HCT116 (cell line): ENCODE data around the gene RPA4.

ENCODE experiments used
- ATF3 ChIP-seq: IDR thresholded peaks from 2 replicates; pipeline ENCODE4 v1.6.1; 2012
- CEBPB ChIP-seq: IDR thresholded peaks from 2 replicates; pipeline ENCODE4 v1.6.1; 2012; ENCODE audit warnings: low read depth
- CTCF ChIP-seq, 3 experiments: fragments of 200-600 bp in 1 of 3; sonication (generic) in 1 of 3; IDR thresholded peaks in 2 of 3; conservative IDR thresholded peaks in 1 of 3; 2 replicates each; pipeline ENCODE4 v1.5.1; 2012 to 2017; ENCODE audit warnings: low read depth in 2 of 3, low read length in 2 of 3, antibody characterized with exemption in 1 of 3, borderline replicate concordance in 1 of 3, control low read depth in 1 of 3, mild to moderate bottlenecking in 1 of 3, mixed read lengths in 1 of 3, mixed run types in 1 of 3, moderate library complexity in 1 of 3; ENCODE audit not compliant: insufficient read depth in 1 of 3
- EGR1 ChIP-seq: IDR thresholded peaks from 2 replicates; pipeline ENCODE4 v1.6.1; 2012; ENCODE audit warnings: low read depth
- ELF1 ChIP-seq: IDR thresholded peaks from 2 replicates; pipeline ENCODE4 v1.6.1; 2012; ENCODE audit warnings: low read depth, borderline replicate concordance
- EZH2 ChIP-seq: fragments of 200-600 bp; sonication (generic); IDR thresholded peaks from 2 replicates; pipeline ENCODE4 v1.6.1; 2017; ENCODE audit warnings: antibody characterized with exemption, mixed run types
- JUND ChIP-seq: IDR thresholded peaks from 2 replicates; pipeline ENCODE4 v1.6.1; 2012
- POLR2A ChIP-seq: IDR thresholded peaks from 2 replicates; pipeline ENCODE4 v1.7.0; 2011; ENCODE audit warnings: borderline replicate concordance; ENCODE audit not compliant: insufficient read depth, insufficient read length; ENCODE audit errors: extremely low read depth
- RAD21 ChIP-seq: IDR thresholded peaks from 2 replicates; pipeline ENCODE4 v1.6.1; 2012; ENCODE audit warnings: low read depth, mild to moderate bottlenecking
- REST ChIP-seq: IDR thresholded peaks from 2 replicates; pipeline ENCODE4 v1.6.1; 2012; ENCODE audit warnings: low read depth
- SRF ChIP-seq: IDR thresholded peaks from 2 replicates; pipeline ENCODE4 v1.6.1; 2012; ENCODE audit warnings: low read depth
- ZFX ChIP-seq: fragments of 450-650 bp; IDR thresholded peaks from 2 replicates; pipeline ENCODE4 v1.6.1; 2017
- ZNF274 ChIP-seq: fragments of 200-500 bp; sonication (Bioruptor generic); IDR thresholded peaks from 2 replicates; pipeline ENCODE4 v1.6.1; 2014; ENCODE audit warnings: mild to moderate bottlenecking, low read depth, low read length, inconsistent platforms

- no peak for TF ChIP-seq REST
- no peak for TF ChIP-seq CTCF (IDR thresholded peaks at IDR 0.05 in 2 of 3, conservative IDR thresholded peaks at IDR 0.05 in 1 of 3; ENCODE audit: borderline replicate concordance in 1 of 3, insufficient read depth in 1 of 3, low read depth in 2 of 3, low read length in 2 of 3)
- TF ChIP-seq CEBPB, result no peak
- no peak for TF ChIP-seq EZH2
- no peak for TF ChIP-seq RAD21
- no peak for TF ChIP-seq POLR2A
- TF ChIP-seq ELF1, result no peak
- TF ChIP-seq ZFX, result no peak
- no peak for TF ChIP-seq ZNF274
- TF ChIP-seq JUND, result 0 out of 2 replicates have a peak, but pooled peaks have one; percentile 30
- TF ChIP-seq EGR1, result no peak
- TF ChIP-seq ATF3, result no peak
- no peak for TF ChIP-seq SRF
Measured at GRCh38 chrX:96837808-96838207, 45.9 kb upstream of the RPA4 start.
